ENCODE measurements around the gene PVALEF. TPM values are rescaled to one million over a fixed set of nuclear protein-coding genes. Genes with fewer than 3 reads are reported as not detected.

The PVALEF gene
- not detected in 2 replicates for total RNA-seq (ENCODE audit: low replicate concordance)

DNA sequence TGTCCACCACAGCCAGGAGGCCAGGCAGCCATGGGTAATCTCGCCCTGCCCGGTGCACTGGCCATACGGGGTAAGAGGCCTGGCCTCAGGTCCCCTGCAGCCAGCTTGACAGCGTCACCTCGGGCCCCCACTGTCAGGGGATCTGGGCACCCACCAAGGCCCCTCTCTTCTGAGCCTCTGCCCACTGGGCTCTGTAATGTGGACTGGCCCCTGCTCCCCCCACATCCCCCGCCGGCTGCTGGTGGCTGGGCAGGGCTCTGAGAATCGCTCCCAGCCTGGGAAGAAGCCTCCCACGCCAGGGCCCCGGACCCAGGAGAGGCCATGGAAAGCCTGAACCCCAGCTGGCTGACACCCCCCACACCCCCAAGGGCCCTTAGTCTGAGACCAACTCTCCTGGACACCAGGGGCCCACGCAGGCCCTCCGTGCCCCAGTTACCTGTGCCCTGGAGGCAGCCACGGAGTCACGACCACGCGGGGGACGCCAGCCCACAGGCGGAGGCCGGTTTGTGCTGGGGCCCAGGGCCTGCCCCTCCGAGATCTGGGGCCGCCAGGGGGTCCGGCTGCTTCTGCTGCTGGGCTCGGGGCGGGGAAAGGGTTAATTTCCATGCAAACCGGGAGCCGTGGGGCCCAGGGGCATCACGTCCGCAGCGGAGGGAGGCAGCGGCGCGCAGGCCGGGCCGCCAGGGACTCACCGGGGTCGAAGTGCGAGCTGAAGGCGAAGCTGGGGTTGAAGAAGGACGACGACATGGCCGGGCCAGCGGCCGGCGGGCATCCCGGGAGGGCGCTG is at the start of gene PVALEF:
PVALEF (plus strand) TSS at position 262 of the 787 bp plus-strand sequence. CDS start 15,720 bp downstream, outside the sequence.

DNA sequence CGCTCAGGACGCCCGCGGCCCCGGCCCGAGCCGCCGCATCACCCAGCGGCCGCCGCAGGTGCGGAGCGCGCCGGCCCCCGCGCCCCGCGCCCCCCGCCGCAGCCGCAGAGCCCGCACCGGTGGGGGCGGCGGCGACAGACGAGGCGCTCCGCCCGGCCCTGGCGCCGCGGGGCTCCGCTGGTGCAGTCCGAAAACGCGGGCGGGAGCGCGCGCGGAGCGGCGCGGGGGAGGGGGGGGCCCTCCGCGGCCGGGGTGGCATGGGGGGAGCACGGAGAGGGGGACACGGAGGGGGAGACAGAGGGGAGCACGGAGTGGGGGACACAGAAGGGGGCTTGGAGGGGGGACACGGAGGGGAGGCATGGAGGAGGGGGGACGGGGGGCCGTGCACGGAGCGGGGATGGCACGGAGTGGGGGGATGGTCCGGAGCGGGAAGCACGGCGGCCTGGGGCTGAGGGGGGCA is 756 bp downstream of the PVALEF start, which contains the start of gene AATK:
AATK (minus strand) TSS at position 189 of the 460 bp plus-strand sequence. CDS start 229 bp downstream, outside the sequence.

DNA sequence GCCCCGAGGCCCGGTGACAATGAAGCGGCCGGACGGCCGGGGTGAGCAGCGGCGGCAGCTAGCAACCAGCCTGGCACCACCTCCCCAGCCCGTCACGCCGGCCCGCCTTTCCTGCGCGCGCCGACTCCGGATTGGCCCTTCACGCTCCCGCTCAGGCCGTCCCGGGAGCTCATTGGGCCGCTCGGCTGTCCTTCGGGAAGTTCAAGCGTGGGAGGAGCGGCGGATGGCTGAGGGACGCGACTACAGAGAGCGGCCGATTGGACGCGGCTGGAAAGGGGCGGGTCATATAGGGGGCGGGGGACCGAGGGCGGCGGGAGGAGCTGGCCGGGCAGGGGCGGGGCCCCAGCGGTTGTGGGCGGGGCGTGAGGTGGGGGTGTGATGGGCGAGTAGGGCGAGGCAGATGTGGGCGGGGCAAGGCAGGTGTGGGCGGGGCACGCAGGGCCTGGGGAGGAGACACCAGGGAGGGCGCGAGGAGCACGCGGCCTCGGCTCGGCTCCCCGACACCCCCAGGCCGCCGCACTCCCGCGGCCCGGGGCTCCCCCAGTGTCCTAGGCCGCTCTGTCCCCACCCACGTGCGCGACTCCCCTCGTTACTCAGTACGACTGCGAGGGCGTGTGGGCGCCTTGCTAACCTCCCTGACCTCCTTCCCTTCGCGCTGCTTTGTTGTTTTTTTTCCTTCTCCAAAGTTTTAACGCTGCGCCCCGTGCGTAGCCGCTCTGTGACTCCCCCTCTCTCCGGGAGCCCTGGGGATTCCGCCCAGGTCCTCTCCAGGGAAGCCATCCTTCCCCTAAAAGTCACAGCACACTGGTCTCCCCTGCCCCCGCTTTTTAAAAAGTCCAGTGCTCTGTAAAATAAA is 57.8 kb downstream of the PVALEF start, which contains the start of gene CEP131:
CEP131 (minus strand) TSS at position 60 of the 856 bp plus-strand sequence. CDS start 2,909 bp downstream, outside the sequence.

Other genes with a start within 250 kb of the PVALEF start
- gene CHMP6, start 173.7 kb upstream of the PVALEF start, total RNA-seq (ENCODE audit: low replicate concordance), result 11.9 and 13.2 TPM in 2 replicates
- 4.5 and 14.0 TPM in 2 replicates for gene BAIAP2, start 130.4 kb upstream of the PVALEF start, total RNA-seq (ENCODE audit: low replicate concordance)
- under 0.01 and 0.15 TPM in 2 replicates for gene AATK, start 714 bp downstream of the PVALEF start, total RNA-seq (ENCODE audit: low replicate concordance)
- 10.6 and 12.3 TPM in 2 replicates for gene CEP131, start 57.5 kb downstream of the PVALEF start, total RNA-seq (ENCODE audit: low replicate concordance)
- gene TEPSIN, start 73.5 kb downstream of the PVALEF start, total RNA-seq (ENCODE audit: low replicate concordance), result 5.3 and 8.9 TPM in 2 replicates
- gene NDUFAF8, start 73.8 kb downstream of the PVALEF start, total RNA-seq (ENCODE audit: low replicate concordance), result 45.4 and 98.8 TPM in 2 replicates
- gene SLC38A10, start 129.8 kb downstream of the PVALEF start, total RNA-seq (ENCODE audit: low replicate concordance), result 62.0 and 70.7 TPM in 2 replicates
- gene BAHCC1, start 229.9 kb downstream of the PVALEF start, total RNA-seq (ENCODE audit: low replicate concordance), result 1.6 and 3.8 TPM in 2 replicates